ENCODE measurements around the gene RAB43. TPM values are rescaled to one million over a fixed set of nuclear protein-coding genes. Genes with fewer than 3 reads are reported as not detected.

The RAB43 gene
- total RNA-seq, 1 donor from 2014 or later, result 34.5 TPM

DNA sequence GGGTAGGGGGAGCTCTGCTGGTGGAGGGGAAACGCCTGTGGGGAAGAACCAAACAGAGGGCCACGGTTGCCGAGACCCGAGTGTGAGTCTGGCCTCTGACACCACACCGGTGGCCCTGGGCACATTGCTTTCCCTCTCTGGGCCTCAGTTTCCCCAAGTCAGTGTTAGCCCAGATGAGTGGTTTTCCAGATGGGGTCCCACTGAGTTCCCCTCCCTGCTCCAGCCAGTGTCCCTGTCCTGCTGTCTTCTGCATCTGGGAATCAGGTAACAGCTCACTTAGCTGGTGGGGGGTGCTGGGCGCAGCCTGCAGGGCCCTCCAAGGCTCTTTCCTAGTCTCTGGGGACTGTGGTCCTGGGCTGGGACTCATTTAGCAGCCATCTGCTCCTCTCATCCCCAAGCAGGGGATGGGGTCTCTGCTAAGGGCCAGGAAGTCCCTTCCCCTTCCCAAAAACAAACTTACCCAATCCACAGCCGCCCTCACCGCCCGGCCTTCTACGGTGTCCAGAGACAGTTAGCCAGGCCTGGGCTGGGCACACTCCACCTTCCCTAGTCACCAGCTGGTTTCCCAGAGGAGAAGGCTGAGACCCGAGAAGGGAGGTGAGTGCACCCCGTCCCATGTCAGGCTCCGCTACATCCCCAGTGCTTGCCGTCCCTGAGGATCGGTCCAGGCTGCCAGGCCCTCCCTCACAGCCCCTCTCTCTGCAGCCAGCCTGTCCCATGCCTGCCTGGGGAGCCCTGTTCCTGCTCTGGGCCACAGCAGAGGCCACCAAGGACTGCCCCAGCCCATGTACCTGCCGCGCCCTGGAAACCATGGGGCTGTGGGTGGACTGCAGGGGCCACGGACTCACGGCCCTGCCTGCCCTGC, 60.3 kb downstream of the RAB43 start:
- peaks cover 50% of the 10 kb centered on the region for H3K27me3 Mint-ChIP-seq (ENCODE audit: low read depth, unreplicated experiment)
- H3K36me3 Mint-ChIP-seq (ENCODE audit: low read depth, unreplicated experiment), result no peaks in the 10 kb centered on the region
- H3K9me3 Mint-ChIP-seq (ENCODE audit: unreplicated experiment), result peaks cover 2% of the 10 kb centered on the region

GRCh38 chr3:129060276-129061022, 61.2 kb downstream of the RAB43 start, which contains the start of gene GP9:
Gene GP9, plus strand, starts transcription at chr3:129060779. Its CDS starts 961 bp downstream, at chr3:129061740.
- Mint-ChIP-seq H3K4me1 (ENCODE audit: low read depth, unreplicated experiment) (no peaks in the 10 kb centered on the region), H3K4me3 (ENCODE audit: unreplicated experiment) (no peak within 1 kb of the TSS), H3K27ac (ENCODE audit: unreplicated experiment) (no peak within 1 kb of the TSS), H3K36me3 (ENCODE audit: low read depth, unreplicated experiment) (no peaks in the 10 kb centered on the region), H3K27me3 (ENCODE audit: low read depth, unreplicated experiment) (peaks cover 45% of the 10 kb centered on the region), H3K9me3 (ENCODE audit: unreplicated experiment) (peaks cover 2% of the 10 kb centered on the region)
- no peak for FAIRE-seq
- Histone ChIP-seq H2AFZ (ENCODE audit: low read depth, low read length) (no peak within 1 kb of the TSS), H3K4me2 (ENCODE audit: low read length) (no peak within 1 kb of the TSS), H3K27me3 (ENCODE audit: insufficient read depth, low read length) (peaks cover 18% of the 10 kb centered on the region), H3K36me3 (ENCODE audit: insufficient read depth, low read length) (no peaks in the 10 kb centered on the region), H3K9ac (ENCODE audit: low read length) (no peak within 1 kb of the TSS), H3K79me2 (ENCODE audit: insufficient read depth, low read length) (no peaks in the 10 kb centered on the region), H3K27ac (ENCODE audit: low read depth, low read length) (no peak within 1 kb of the TSS), H4K20me1 (ENCODE audit: insufficient read depth, low read length) (no peaks in the 10 kb centered on the region), H3K9me3 (ENCODE audit: insufficient read depth, low read depth, low read length) (no peaks in the 10 kb centered on the region), H3K4me3 (ENCODE audit: insufficient read depth, low read depth, low read length) (no peak within 1 kb of the TSS), H3K4me1 (ENCODE audit: insufficient read depth, low read length) (no peaks in the 10 kb centered on the region)
- TF ChIP-seq EZH2 (IDR thresholded peaks at IDR 0.05; ENCODE audit: insufficient read depth, low read length), result no peak
- TF ChIP-seq, protein P1, sequence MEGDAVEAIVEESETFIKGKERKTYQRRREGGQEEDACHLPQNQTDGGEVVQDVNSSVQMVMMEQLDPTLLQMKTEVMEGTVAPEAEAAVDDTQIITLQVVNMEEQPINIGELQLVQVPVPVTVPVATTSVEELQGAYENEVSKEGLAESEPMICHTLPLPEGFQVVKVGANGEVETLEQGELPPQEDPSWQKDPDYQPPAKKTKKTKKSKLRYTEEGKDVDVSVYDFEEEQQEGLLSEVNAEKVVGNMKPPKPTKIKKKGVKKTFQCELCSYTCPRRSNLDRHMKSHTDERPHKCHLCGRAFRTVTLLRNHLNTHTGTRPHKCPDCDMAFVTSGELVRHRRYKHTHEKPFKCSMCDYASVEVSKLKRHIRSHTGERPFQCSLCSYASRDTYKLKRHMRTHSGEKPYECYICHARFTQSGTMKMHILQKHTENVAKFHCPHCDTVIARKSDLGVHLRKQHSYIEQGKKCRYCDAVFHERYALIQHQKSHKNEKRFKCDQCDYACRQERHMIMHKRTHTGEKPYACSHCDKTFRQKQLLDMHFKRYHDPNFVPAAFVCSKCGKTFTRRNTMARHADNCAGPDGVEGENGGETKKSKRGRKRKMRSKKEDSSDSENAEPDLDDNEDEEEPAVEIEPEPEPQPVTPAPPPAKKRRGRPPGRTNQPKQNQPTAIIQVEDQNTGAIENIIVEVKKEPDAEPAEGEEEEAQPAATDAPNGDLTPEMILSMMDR (IDR thresholded peaks at IDR 0.05; ENCODE audit: insufficient read depth, low read depth, low read length), result no peak
- DNase-seq (ENCODE audit: low read depth), result no peak

More for the DNA sequence above, 60.3 kb downstream of the RAB43 start:
- H3K4me1 ChIP-seq (ENCODE audit: insufficient read depth, low read length), result no peaks in the 10 kb centered on the region
- TF ChIP-seq, protein P1 (IDR thresholded peaks at IDR 0.05; ENCODE audit: insufficient read depth, low read depth, low read length), result no peak
- TF ChIP-seq EZH2 (IDR thresholded peaks at IDR 0.05; ENCODE audit: insufficient read depth, low read length), result no peak
- Mint-ChIP-seq H3K27ac (ENCODE audit: unreplicated experiment) (no peak overlapping the region), H3K4me3 (ENCODE audit: unreplicated experiment) (no peak overlapping the region), H3K4me1 (ENCODE audit: low read depth, unreplicated experiment) (no peaks in the 10 kb centered on the region)
- peaks cover 17% of the 10 kb centered on the region for H3K27me3 ChIP-seq (ENCODE audit: insufficient read depth, low read length)
- H3K9ac ChIP-seq (ENCODE audit: low read length), result no peak overlapping the region
- no peak for DNase-seq (ENCODE audit: low read depth)
- no peaks in the 10 kb centered on the region for H4K20me1 ChIP-seq (ENCODE audit: insufficient read depth, low read length)
- no peaks in the 10 kb centered on the region for H3K36me3 ChIP-seq (ENCODE audit: insufficient read depth, low read length)
- no peaks in the 10 kb centered on the region for H3K9me3 ChIP-seq (ENCODE audit: insufficient read depth, low read depth, low read length)
- no peak overlapping the region for H2AFZ ChIP-seq (ENCODE audit: low read depth, low read length)
- no peak for FAIRE-seq
- no peak overlapping the region for H3K4me2 ChIP-seq (ENCODE audit: low read length)
- no peak overlapping the region for H3K27ac ChIP-seq (ENCODE audit: low read depth, low read length)
- H3K4me3 ChIP-seq (ENCODE audit: insufficient read depth, low read depth, low read length), result no peak overlapping the region
- no peaks in the 10 kb centered on the region for H3K79me2 ChIP-seq (ENCODE audit: insufficient read depth, low read length)

Data from astrocyte (in vitro differentiated cells and primary cell).